Stimulated activated CD8-positive, alpha-beta memory T cell treated with anti-CD3 and anti-CD28 coated beads, Interleukin-15, amount 100 ng/mL, for 48 hours (primary cell): ENCODE measurements around the gene CDK14.
"Not testable (repeated sequence)": the region's sequence is repeated elsewhere in the genome, so short reads cannot be mapped to it uniquely, and the experiment has no call there.

ENCODE experiments used
- DNase-seq, 2 donors: peaks; one replicate each; pipeline ENCODE4 v3.0.0-alpha.2; 2020; ENCODE audit warnings: low read depth in 2 of 2

The CDK14 gene

GRCh38 chr7:90894122-90894521, 298.0 kb downstream of the CDK14 start:
- DNase-seq, result no peak

GRCh38 chr7:90896458-90896857, 300.3 kb downstream of the CDK14 start:
- no peak for DNase-seq

- no peak for DNase-seq
These were observed 301.9 kb downstream of the CDK14 start for GRCh38 chr7:90897961-90898469.

- no peak for DNase-seq
These were observed 304.7 kb downstream of the CDK14 start for GRCh38 chr7:90900628-90901356.

- no peak for DNase-seq
These were observed 307.7 kb downstream of the CDK14 start for GRCh38 chr7:90903841-90904240.

- DNase-seq, result no peak
These were observed 314.0 kb downstream of the CDK14 start for GRCh38 chr7:90910136-90910535.

- no peak for DNase-seq
These were observed 320.2 kb downstream of the CDK14 start for GRCh38 chr7:90916319-90916718.

GRCh38 chr7:90917539-90917938, 321.4 kb downstream of the CDK14 start:
- no peak for DNase-seq

- no peak for DNase-seq
These were observed 322.2 kb downstream of the CDK14 start for GRCh38 chr7:90918303-90918702.

GRCh38 chr7:90919816-90920215, 323.7 kb downstream of the CDK14 start:
- no peak for DNase-seq

GRCh38 chr7:90920336-90920735, 324.2 kb downstream of the CDK14 start:
- no peak for DNase-seq

GRCh38 chr7:90923541-90923997, 327.4 kb downstream of the CDK14 start:
- DNase-seq, result no peak

- not testable (repeated sequence) for DNase-seq
These were observed 332.7 kb downstream of the CDK14 start for GRCh38 chr7:90928700-90929424.

GRCh38 chr7:90931986-90932916, 336.1 kb downstream of the CDK14 start:
- DNase-seq, result no peak

GRCh38 chr7:90933041-90933440, 336.9 kb downstream of the CDK14 start:
- DNase-seq, result no peak

- DNase-seq, result no peak
These were observed 337.9 kb downstream of the CDK14 start for GRCh38 chr7:90933984-90934383.

- no peak for DNase-seq
These were observed 342.2 kb downstream of the CDK14 start for GRCh38 chr7:90938371-90938770.

GRCh38 chr7:90939666-90940065, 343.5 kb downstream of the CDK14 start:
- DNase-seq, result no peak

- no peak for DNase-seq
These were observed 347.9 kb downstream of the CDK14 start for GRCh38 chr7:90944021-90944420.

GRCh38 chr7:90945104-90945787, 349.1 kb downstream of the CDK14 start:
- no peak for DNase-seq
